Naive thymus-derived CD4-positive, alpha-beta T cell (primary cell): Measurements from ENCODE around the gene NCKAP5L. TPM values are rescaled to one million over a fixed set of nuclear protein-coding genes. Genes with fewer than 3 reads are reported as not detected.
A peak's percentile ranks its signal among the peaks of the same experiment; 100 is the strongest.

Source experiments
- ATAC-seq: fragments of 150-1000 bp; cut with Tn5 transposase; 2 replicates; pipeline ENCODE4 v1.10.0; 2021; ENCODE audit warnings: mild to moderate bottlenecking, moderate library complexity
- CTCF ChIA-PET: fragments of 350-600 bp; sonication (Branson Sonifier 250); formaldehyde crosslinking; loops from one replicate; lab custom pipeline; 2021; ENCODE audit warnings: antibody characterized with exemption; lab: Charles Lee
- POLR2A ChIA-PET: fragments of 350-600 bp; sonication (Branson Sonifier 250); formaldehyde crosslinking; loops from one replicate; lab custom pipeline; 2021; ENCODE audit warnings: antibody characterized with exemption, inconsistent platforms; lab: Charles Lee
- DNase-seq, 9 donors: peaks; one replicate each; pipeline versions ENCODE4 v3.0.0 to v3.0.0-alpha.2; 2020 to 2022; ENCODE audit warnings: mixed read lengths in 1 of 9
- H3K27ac ChIP-seq: one replicate; pipeline ENCODE4 v1.7.0; 2013; ENCODE audit warnings: mild to moderate bottlenecking, low read depth, low read length, moderate library complexity
- H3K27me3 ChIP-seq, 2 donors: one replicate each; pipeline ENCODE4 v1.7.0; 2013; ENCODE audit warnings: low read length in 2 of 2, mild to moderate bottlenecking in 2 of 2, moderate library complexity in 2 of 2; ENCODE audit not compliant: control insufficient read depth in 2 of 2, insufficient read depth in 2 of 2
- H3K36me3 ChIP-seq, 3 experiments: 1 replicate in 2 of 3; 2 replicates in 1 of 3; pipeline ENCODE4 v1.7.0; 2013; ENCODE audit warnings: low read length in 3 of 3, mild to moderate bottlenecking in 3 of 3, moderate library complexity in 1 of 3; ENCODE audit not compliant: insufficient read depth in 3 of 3, control insufficient read depth in 2 of 3
- H3K4me1 ChIP-seq, 2 donors: one replicate each; pipeline ENCODE4 v1.7.0; 2013; ENCODE audit warnings: low read length in 2 of 2, mild to moderate bottlenecking in 2 of 2, moderate library complexity in 1 of 2; ENCODE audit not compliant: control insufficient read depth in 2 of 2, insufficient read depth in 2 of 2
- H3K4me3 ChIP-seq: 2 replicates; pipeline ENCODE4 v1.7.0; 2013; ENCODE audit warnings: mild to moderate bottlenecking, low read length
- H3K9me3 ChIP-seq, 3 experiments: 1 replicate in 2 of 3; 2 replicates in 1 of 3; pipeline ENCODE4 v1.7.0; 2013; ENCODE audit warnings: low read length in 3 of 3; ENCODE audit not compliant: control insufficient read depth in 2 of 3
- H3K27ac Mint-ChIP-seq, 9 donors: one replicate each; pipeline ENCODE4 v1.8.0; 2020 to 2022; ENCODE audit warnings: mixed read lengths in 9 of 9, mild to moderate bottlenecking in 8 of 9, moderate library complexity in 5 of 9, inconsistent platforms in 2 of 9
- H3K27me3 Mint-ChIP-seq, 5 donors: one replicate each; pipeline ENCODE4 v1.8.0; 2021 to 2022; ENCODE audit warnings: mixed read lengths in 5 of 5, mild to moderate bottlenecking in 1 of 5
- H3K36me3 Mint-ChIP-seq, 5 donors: one replicate each; pipeline ENCODE4 v1.8.0; 2020 to 2022; ENCODE audit warnings: mixed read lengths in 5 of 5, mild to moderate bottlenecking in 3 of 5, inconsistent platforms in 1 of 5
- H3K4me1 Mint-ChIP-seq, 7 donors: one replicate each; pipeline ENCODE4 v1.8.0; 2020 to 2022; ENCODE audit warnings: mixed read lengths in 7 of 7, mild to moderate bottlenecking in 3 of 7, inconsistent platforms in 1 of 7
- H3K4me3 Mint-ChIP-seq, 10 donors: one replicate each; pipeline ENCODE4 v1.8.0; 2020 to 2022; ENCODE audit warnings: mild to moderate bottlenecking in 10 of 10, mixed read lengths in 10 of 10, moderate library complexity in 6 of 10, inconsistent platforms in 2 of 10
- H3K9me3 Mint-ChIP-seq, 11 donors: one replicate each; pipeline ENCODE4 v1.8.0; 2020 to 2022; ENCODE audit warnings: mixed read lengths in 11 of 11, mild to moderate bottlenecking in 4 of 11, inconsistent platforms in 1 of 11, moderate library complexity in 1 of 11
- intact Hi-C, 2 donors: fragments of 100-400 bp; cut with micrococcal nuclease; formaldehyde crosslinking; loops; one replicate each; pipeline ENCODE4 v1.15.1; 2023
- polyA plus RNA-seq, 2 donors: library from polyadenylated mRNA; unstranded; fragments of 300-500 nt; fragmentation: Illumina TruSeq; gene quantifications; one replicate each; pipeline ENCODE4 v1.2.3, GENCODE V29; 2021
- total RNA-seq, 6 experiments: library from RNA in 5 of 6; stranded (reverse) in 5 of 6; gene quantifications; 1 replicate in 5 of 6; 2 replicates in 1 of 6; pipeline ENCODE4 v1.2.3 and lab custom pipeline; 2021 to 2026

The NCKAP5L gene
- total and polyA plus RNA-seq, 7 experiments from 2014 or later = 1.8 to 27.5 (median 11.0) TPM

- Histone ChIP-seq H3K4me1 (peaks cover 0 to 8% of the 10 kb centered on the region in 2 donors), H3K4me3 (no peak overlapping the region), H3K27ac (no peak overlapping the region), H3K27me3 (peaks cover 0 to 8% of the 10 kb centered on the region in 2 donors), H3K36me3 (no peaks in the 10 kb centered on the region), H3K9me3 (no peaks in the 10 kb centered on the region)
- no peaks in the 10 kb centered on the region for H3K36me3 Mint-ChIP-seq
- H3K27me3 Mint-ChIP-seq = peaks cover 6 to 40% (median 37%) of the 10 kb centered on the region in 5 donors
- intact Hi-C loops = loop anchor here (2.0 to 5.0 kb wide), 3 partner anchors 135 to 278 kb away; partner anchors contain the start of gene ASIC1 (in 2 of the 2)
- peaks cover 10 to 21% (median 13%) of the 10 kb centered on the region in 7 donors for H3K4me1 Mint-ChIP-seq
- no peak for ATAC-seq
- ChIA-PET CTCF (interaction anchor here (1.7 kb wide), 1 partner anchor 72 kb away, joined by 5 read pairs; no protein-coding TSS in a partner anchor), POLR2A (no interaction called here)
- H3K27ac Mint-ChIP-seq = no peak overlapping the region
- peaks cover 0 to 3% (median 0%) of the 10 kb centered on the region in 11 donors for H3K9me3 Mint-ChIP-seq
- no peak for DNase-seq
- H3K4me3 Mint-ChIP-seq = no peak overlapping the region
These were observed 48.6 kb downstream of the NCKAP5L start for GRCh38 chr12:49779581-49779980.

GRCh38 chr12:49777800-49778748, 50.1 kb downstream of the NCKAP5L start:
- Mint-ChIP-seq H3K27ac (peak overlapping the region in 3 of 9 donors; percentile 23 to 78 (median 60)), H3K36me3 (no peaks in the 10 kb centered on the region), H3K4me1 (peaks cover 10 to 17% (median 13%) of the 10 kb centered on the region in 7 donors), H3K4me3 (peak overlapping the region in 6 of 10 donors; percentile 14 to 51 (median 40)), H3K27me3 (peaks cover 6 to 28% (median 24%) of the 10 kb centered on the region in 5 donors), H3K9me3 (peaks cover 0 to 3% (median 0%) of the 10 kb centered on the region in 11 donors)
- ChIA-PET POLR2A (interaction anchor here (1.1 to 2.2 kb wide), 5 partner anchors 15 to 107 kb away, joined by 3 to 19 read pairs (median 4); partner anchors contain the start of gene TMBIM6), CTCF (interaction anchor here (0.5 to 2.7 kb wide), 19 partner anchors 11 to 348 kb away, joined by 3 to 33 read pairs (median 4); partner anchors contain the start of genes BCDIN3D and TMBIM6)
- H3K4me1 ChIP-seq = peaks cover 0 to 8% of the 10 kb centered on the region in 2 donors
- DNase-seq = peak; percentile 60 to 78 (median 69)
- no peaks in the 10 kb centered on the region for H3K36me3 ChIP-seq
- peaks cover 0 to 8% of the 10 kb centered on the region in 2 donors for H3K27me3 ChIP-seq
- no peaks in the 10 kb centered on the region for H3K9me3 ChIP-seq
- no peak overlapping the region for H3K4me3 ChIP-seq
- peak; percentile 82 for ATAC-seq
- intact Hi-C loops = loop anchor here (1.0 to 5.0 kb wide), 9 partner anchors 15 to 279 kb away; partner anchors contain the start of genes ASIC1 (in 2 of the 2) and TMBIM6 (in 2 of the 2)
- no peak overlapping the region for H3K27ac ChIP-seq

- intact Hi-C loops = loop anchor here (2.0 to 5.0 kb wide), 2 partner anchors 189 to 280 kb away; partner anchors contain the start of gene ASIC1 (in 2 of the 2)
- CTCF ChIA-PET = interaction anchor here (0.5 to 2.7 kb wide), 18 partner anchors 10 to 542 kb away, joined by 3 to 33 read pairs (median 4); partner anchors contain the start of genes BCDIN3D and TMBIM6
- Histone ChIP-seq H3K36me3 (no peaks in the 10 kb centered on the region), H3K9me3 (no peaks in the 10 kb centered on the region), H3K27me3 (peaks cover 0 to 8% of the 10 kb centered on the region in 2 donors), H3K27ac (no peak overlapping the region), H3K4me3 (no peak overlapping the region), H3K4me1 (peaks cover 0 to 8% of the 10 kb centered on the region in 2 donors)
- H3K4me1 Mint-ChIP-seq = peaks cover 10 to 17% (median 13%) of the 10 kb centered on the region in 7 donors
- POLR2A ChIA-PET = interaction anchor here (0.5 to 2.2 kb wide), 5 partner anchors 9 to 106 kb away, joined by 3 to 19 read pairs (median 3); partner anchors contain the start of gene TMBIM6
- H3K9me3 Mint-ChIP-seq = peaks cover 0 to 3% (median 0%) of the 10 kb centered on the region in 11 donors
- H3K4me3 Mint-ChIP-seq = no peak overlapping the region
- peaks cover 6 to 27% (median 24%) of the 10 kb centered on the region in 5 donors for H3K27me3 Mint-ChIP-seq
- H3K27ac Mint-ChIP-seq = peak overlapping the region in 1 of 9 donors; percentile 10
- no peak for DNase-seq
- ATAC-seq = no peak
- H3K36me3 Mint-ChIP-seq = no peaks in the 10 kb centered on the region
These were observed 50.9 kb downstream of the NCKAP5L start for GRCh38 chr12:49777341-49777740.

- DNase-seq (no peak), ATAC-seq (no peak)
- ChIA-PET CTCF (interaction anchor here (0.6 to 2.7 kb wide), 8 partner anchors 14 to 542 kb away, joined by 3 to 33 read pairs (median 6); partner anchors contain the start of genes BCDIN3D and TMBIM6), POLR2A (interaction anchor here (0.5 to 2.2 kb wide), 5 partner anchors 8 to 60 kb away, joined by 3 to 19 read pairs (median 4); partner anchors contain the start of gene TMBIM6)
- no peaks in the 10 kb centered on the region for H3K36me3 Mint-ChIP-seq
- peaks cover 6 to 27% (median 22%) of the 10 kb centered on the region in 5 donors for H3K27me3 Mint-ChIP-seq
- peaks cover 0 to 3% (median 0%) of the 10 kb centered on the region in 11 donors for H3K9me3 Mint-ChIP-seq
- H3K4me3 ChIP-seq = no peak overlapping the region
- H3K9me3 ChIP-seq = no peaks in the 10 kb centered on the region
- peak overlapping the region in 1 of 9 donors; percentile 10 for H3K27ac Mint-ChIP-seq
- peaks cover 0 to 8% of the 10 kb centered on the region in 2 donors for H3K27me3 ChIP-seq
- peak overlapping the region in 2 of 10 donors; percentile 27 to 61 for H3K4me3 Mint-ChIP-seq
- intact Hi-C loops = loop anchor here (1.0 to 5.0 kb wide), 4 partner anchors 62 to 280 kb away; partner anchors contain the start of gene ASIC1 (in 2 of the 2)
- peaks cover 10 to 17% (median 13%) of the 10 kb centered on the region in 7 donors for H3K4me1 Mint-ChIP-seq
- H3K27ac ChIP-seq = no peak overlapping the region
- no peaks in the 10 kb centered on the region for H3K36me3 ChIP-seq
- peaks cover 0 to 8% of the 10 kb centered on the region in 2 donors for H3K4me1 ChIP-seq
These were observed 51.4 kb downstream of the NCKAP5L start for GRCh38 chr12:49776858-49777257.

GRCh38 chr12:49776413-49776812, 51.8 kb downstream of the NCKAP5L start:
- intact Hi-C loops = loop anchor here (1.0 to 5.0 kb wide), 4 partner anchors 63 to 281 kb away; partner anchors contain the start of gene ASIC1 (in 2 of the 2)

More at GRCh38 chr12:49776413-49776812, 51.8 kb downstream of the NCKAP5L start:
- CTCF ChIA-PET = interaction anchor here (0.6 to 2.7 kb wide), 4 partner anchors 35 to 541 kb away, joined by 3 to 33 read pairs (median 16); partner anchors contain the start of gene TMBIM6
- no peaks in the 10 kb centered on the region for H3K36me3 ChIP-seq
- DNase-seq = peak in 8 of 9 donors; percentile 21 to 52 (median 36)
- H3K4me3 ChIP-seq = no peak overlapping the region
- Mint-ChIP-seq H3K27ac (peak overlapping the region in 2 of 9 donors; percentile 25 to 56), H3K36me3 (no peaks in the 10 kb centered on the region), H3K4me1 (peaks cover 10 to 17% (median 13%) of the 10 kb centered on the region in 7 donors), H3K27me3 (peaks cover 6 to 27% (median 20%) of the 10 kb centered on the region in 5 donors), H3K9me3 (peaks cover 0 to 3% (median 0%) of the 10 kb centered on the region in 11 donors), H3K4me3 (peak overlapping the region in 2 of 10 donors; percentile 12 to 27)
- ATAC-seq = peak; percentile 85
- POLR2A ChIA-PET = interaction anchor here (0.6 kb wide), 1 partner anchor 47 kb away, joined by 7 read pairs; no protein-coding TSS in a partner anchor
- peaks cover 0 to 8% of the 10 kb centered on the region in 2 donors for H3K4me1 ChIP-seq
- no peaks in the 10 kb centered on the region for H3K9me3 ChIP-seq
- H3K27ac ChIP-seq = no peak overlapping the region
- peaks cover 0 to 8% of the 10 kb centered on the region in 2 donors for H3K27me3 ChIP-seq
